Karpas-422 (cell line): ENCODE results near the gene ZMIZ1. TPM values are rescaled to one million over a fixed set of nuclear protein-coding genes. Genes with fewer than 3 reads are reported as not detected.

ENCODE experiments used
- DNase-seq: peaks from one replicate; pipeline ENCODE4 v3.0.0-alpha.2; 2015
- H2AFZ ChIP-seq: fragments of 200-600 bp; sonication (generic); 2 replicates; pipeline ENCODE4 v1.6.1; 2014; ENCODE audit warnings: antibody characterized with exemption, low read length, mixed read lengths
- H3K27ac ChIP-seq: fragments of 200-600 bp; sonication (generic); 2 replicates; pipeline ENCODE4 v1.5.1; 2014; ENCODE audit warnings: mild to moderate bottlenecking, low read length, moderate library complexity
- H3K27me3 ChIP-seq: fragments of 200-600 bp; sonication (generic); 2 replicates; pipeline ENCODE4 v1.6.1; 2014; ENCODE audit warnings: low read length, mixed read lengths
- H3K36me3 ChIP-seq: fragments of 200-600 bp; sonication (generic); 2 replicates; pipeline ENCODE4 v1.6.1; 2014; ENCODE audit warnings: low read length, mixed read lengths; ENCODE audit not compliant: insufficient read depth
- H3K4me1 ChIP-seq: fragments of 200-600 bp; sonication (generic); 2 replicates; pipeline ENCODE4 v1.6.1; 2014; ENCODE audit warnings: mild to moderate bottlenecking, low read length, mixed read lengths
- H3K4me2 ChIP-seq: fragments of 200-600 bp; sonication (generic); 2 replicates; pipeline ENCODE4 v1.6.1; 2014; ENCODE audit warnings: low read length, low read depth, mild to moderate bottlenecking; ENCODE audit not compliant: poor library complexity, severe bottlenecking
- H3K4me3 ChIP-seq: fragments of 200-600 bp; sonication (generic); 2 replicates; pipeline ENCODE4 v1.5.1; 2014; ENCODE audit warnings: mild to moderate bottlenecking, antibody characterized with exemption, low read length, mixed read lengths
- H3K79me2 ChIP-seq: fragments of 200-600 bp; sonication (generic); 2 replicates; pipeline ENCODE4 v1.6.1; 2014; ENCODE audit warnings: mild to moderate bottlenecking, low read length, mixed read lengths
- H3K9ac ChIP-seq: fragments of 200-600 bp; sonication (generic); 2 replicates; pipeline ENCODE4 v1.6.0; 2014; ENCODE audit warnings: low read length
- H3K9me2 ChIP-seq: fragments of 200-600 bp; sonication (generic), shearing (Covaris generic); replicated peaks from 2 replicates; pipeline ENCODE4 v1.6.0; 2014; ENCODE audit warnings: mild to moderate bottlenecking, low read length, moderate library complexity; ENCODE audit not compliant: insufficient read depth
- H3K9me3 ChIP-seq: fragments of 300-700, 200-600 bp; sonication (generic); 2 replicates; pipeline ENCODE4 v1.6.1; 2014; ENCODE audit warnings: low read length, mixed read lengths
- H4K20me1 ChIP-seq: fragments of 200-600 bp; sonication (generic); 2 replicates; pipeline ENCODE4 v1.6.1; 2014; ENCODE audit warnings: mild to moderate bottlenecking, antibody characterized with exemption, low read length, low read depth; ENCODE audit not compliant: insufficient read depth
- total RNA-seq: library from RNA; depleted of rRNA; stranded (reverse); fragments of >200 nt; shearing (Covaris generic); gene quantifications from 2 replicates; pipeline ENCODE4 v1.2.3, GENCODE V29; 2014; ENCODE audit warnings: low replicate concordance

ZMIZ1 gene
- total RNA-seq, 1 experiment from 2014 or later, result 73.1 TPM

- Histone ChIP-seq H3K4me1 (peaks cover 19% of the 10 kb centered on the region), H3K4me2 (no peak overlapping the region), H3K9me3 (no peaks in the 10 kb centered on the region), H3K9me2 (no peaks in the 10 kb centered on the region), H3K27me3 (no peaks in the 10 kb centered on the region), H3K4me3 (no peak overlapping the region), H3K27ac (no peak overlapping the region), H3K9ac (no peak overlapping the region), H3K36me3 (no peaks in the 10 kb centered on the region), H4K20me1 (no peaks in the 10 kb centered on the region), H3K79me2 (no peaks in the 10 kb centered on the region), H2AFZ (no peak overlapping the region)
- no peak for DNase-seq
These were observed 4.9 kb upstream of the ZMIZ1 start for GRCh38 chr10:79063661-79064492.

- Histone ChIP-seq H3K4me1 (peaks cover 23% of the 10 kb centered on the region), H3K4me2 (no peak overlapping the region), H3K79me2 (no peaks in the 10 kb centered on the region), H3K9me3 (no peaks in the 10 kb centered on the region), H2AFZ (no peak overlapping the region), H4K20me1 (no peaks in the 10 kb centered on the region), H3K27me3 (no peaks in the 10 kb centered on the region), H3K27ac (no peak overlapping the region), H3K9me2 (no peaks in the 10 kb centered on the region), H3K9ac (no peak overlapping the region), H3K36me3 (no peaks in the 10 kb centered on the region), H3K4me3 (no peak overlapping the region)
- no peak for DNase-seq
These were observed 3.6 kb upstream of the ZMIZ1 start for GRCh38 chr10:79065091-79065551.

GRCh38 chr10:79065853-79066252 lies 2.9 kb upstream of the ZMIZ1 start:
- H3K4me3 ChIP-seq, result no peak overlapping the region
- H3K36me3 ChIP-seq, result no peaks in the 10 kb centered on the region
- H3K4me1 ChIP-seq, result peaks cover 27% of the 10 kb centered on the region
- H2AFZ ChIP-seq, result no peak overlapping the region
- no peaks in the 10 kb centered on the region for H3K9me3 ChIP-seq
- no peaks in the 10 kb centered on the region for H3K9me2 ChIP-seq
- 0 out of 2 replicates have a peak, but pooled peaks cover under 1% of the 10 kb centered on the region for H3K27me3 ChIP-seq
- H3K4me2 ChIP-seq, result no peak overlapping the region
- no peak overlapping the region for H3K9ac ChIP-seq
- H3K27ac ChIP-seq, result no peak overlapping the region
- peaks cover 4% of the 10 kb centered on the region; the same call in 1 of the 2 replicates for H4K20me1 ChIP-seq
- DNase-seq, result no peak
- H3K79me2 ChIP-seq, result no peaks in the 10 kb centered on the region

- H3K27me3 ChIP-seq, result 0 out of 2 replicates have a peak, but pooled peaks cover 3% of the 10 kb centered on the region
- H4K20me1 ChIP-seq, result peaks cover 12% of the 10 kb centered on the region; the same call in 1 of the 2 replicates
- no peaks in the 10 kb centered on the region for H3K9me2 ChIP-seq
- peak overlapping the region; percentile 100 for H3K4me2 ChIP-seq
- H3K4me1 ChIP-seq, result peaks cover 32% of the 10 kb centered on the region
- H3K9me3 ChIP-seq, result no peaks in the 10 kb centered on the region
- no peak overlapping the region for H3K27ac ChIP-seq
- H3K4me3 ChIP-seq, result peak overlapping the region; percentile 68; the same call in 1 of the 2 replicates
- H3K9ac ChIP-seq, result peak overlapping the region; percentile 45
- no peaks in the 10 kb centered on the region for H3K36me3 ChIP-seq
- H3K79me2 ChIP-seq, result no peaks in the 10 kb centered on the region
- DNase-seq, result no peak
- no peak overlapping the region for H2AFZ ChIP-seq
These were observed 2.1 kb upstream of the ZMIZ1 start for GRCh38 chr10:79066411-79067240.

GRCh38 chr10:79067241-79068202 lies 1.2 kb upstream of the ZMIZ1 start:
- Histone ChIP-seq H3K4me1 (peaks cover 32% of the 10 kb centered on the region), H3K9ac (peak overlapping the region; percentile 59), H3K4me2 (peak overlapping the region; percentile 100), H2AFZ (peak overlapping the region; percentile 93), H3K79me2 (no peaks in the 10 kb centered on the region), H3K9me2 (no peaks in the 10 kb centered on the region), H3K9me3 (no peaks in the 10 kb centered on the region), H3K4me3 (peak overlapping the region; percentile 68), H4K20me1 (peaks cover 19% of the 10 kb centered on the region), H3K27ac (no peak overlapping the region), H3K27me3 (0 out of 2 replicates have a peak, but pooled peaks cover 3% of the 10 kb centered on the region), H3K36me3 (no peaks in the 10 kb centered on the region)
- DNase-seq, result peak; percentile 90

- Histone ChIP-seq H3K4me3 (peak overlapping the region; percentile 93; the same call in 1 of the 2 replicates), H3K9ac (peak overlapping the region; percentile 29; the same call in 1 of the 2 replicates), H3K27ac (no peak overlapping the region), H3K4me1 (peaks cover 32% of the 10 kb centered on the region), H3K27me3 (0 out of 2 replicates have a peak, but pooled peaks cover 3% of the 10 kb centered on the region), H3K36me3 (no peaks in the 10 kb centered on the region), H3K4me2 (peak overlapping the region; percentile 100), H2AFZ (no peak overlapping the region), H3K79me2 (no peaks in the 10 kb centered on the region), H3K9me2 (no peaks in the 10 kb centered on the region), H3K9me3 (no peaks in the 10 kb centered on the region), H4K20me1 (peaks cover 25% of the 10 kb centered on the region)
- no peak for DNase-seq
These were observed 584 bp upstream of the ZMIZ1 start for GRCh38 chr10:79068203-79068561.

- peaks cover 32% of the 10 kb centered on the region for H3K4me1 ChIP-seq
- H2AFZ ChIP-seq, result 0 out of 2 replicates have a peak overlapping the region, but pooled peaks have one; percentile 78
These were observed 737 bp downstream of the ZMIZ1 start for GRCh38 chr10:79069325-79070080.

More at GRCh38 chr10:79069325-79070080, 737 bp downstream of the ZMIZ1 start:
- Histone ChIP-seq H3K9me3 (no peaks in the 10 kb centered on the region), H3K27ac (0 out of 2 replicates have a peak overlapping the region, but pooled peaks have one; percentile 30), H3K79me2 (no peaks in the 10 kb centered on the region), H3K9ac (peak overlapping the region; percentile 77), H3K9me2 (no peaks in the 10 kb centered on the region), H3K27me3 (0 out of 2 replicates have a peak, but pooled peaks cover 3% of the 10 kb centered on the region), H4K20me1 (peaks cover 37% of the 10 kb centered on the region), H3K4me2 (peak overlapping the region; percentile 100), H3K4me3 (peak overlapping the region; percentile 93), H3K36me3 (no peaks in the 10 kb centered on the region)
- peak; percentile 65 for DNase-seq
